Hematopoietic multipotent progenitor cell treated with erythropoietin and hydrocortisone succinate and interleukin-3 and kit ligand, for 6 days (in vitro differentiated cells): Measurements from ENCODE around the gene ADAM19.
A peak's percentile ranks its signal among the peaks of the same experiment; 100 is the strongest.

Experiments
- DNase-seq: peaks from one replicate; pipeline ENCODE4 v3.0.0-alpha.2; 2015

ADAM19 gene

GRCh38 chr5:157481666-157482065 is 93.9 kb downstream of the ADAM19 start:
- no peak for DNase-seq

GRCh38 chr5:157481265-157481664 is 94.3 kb downstream of the ADAM19 start:
- no peak for DNase-seq

DNA sequence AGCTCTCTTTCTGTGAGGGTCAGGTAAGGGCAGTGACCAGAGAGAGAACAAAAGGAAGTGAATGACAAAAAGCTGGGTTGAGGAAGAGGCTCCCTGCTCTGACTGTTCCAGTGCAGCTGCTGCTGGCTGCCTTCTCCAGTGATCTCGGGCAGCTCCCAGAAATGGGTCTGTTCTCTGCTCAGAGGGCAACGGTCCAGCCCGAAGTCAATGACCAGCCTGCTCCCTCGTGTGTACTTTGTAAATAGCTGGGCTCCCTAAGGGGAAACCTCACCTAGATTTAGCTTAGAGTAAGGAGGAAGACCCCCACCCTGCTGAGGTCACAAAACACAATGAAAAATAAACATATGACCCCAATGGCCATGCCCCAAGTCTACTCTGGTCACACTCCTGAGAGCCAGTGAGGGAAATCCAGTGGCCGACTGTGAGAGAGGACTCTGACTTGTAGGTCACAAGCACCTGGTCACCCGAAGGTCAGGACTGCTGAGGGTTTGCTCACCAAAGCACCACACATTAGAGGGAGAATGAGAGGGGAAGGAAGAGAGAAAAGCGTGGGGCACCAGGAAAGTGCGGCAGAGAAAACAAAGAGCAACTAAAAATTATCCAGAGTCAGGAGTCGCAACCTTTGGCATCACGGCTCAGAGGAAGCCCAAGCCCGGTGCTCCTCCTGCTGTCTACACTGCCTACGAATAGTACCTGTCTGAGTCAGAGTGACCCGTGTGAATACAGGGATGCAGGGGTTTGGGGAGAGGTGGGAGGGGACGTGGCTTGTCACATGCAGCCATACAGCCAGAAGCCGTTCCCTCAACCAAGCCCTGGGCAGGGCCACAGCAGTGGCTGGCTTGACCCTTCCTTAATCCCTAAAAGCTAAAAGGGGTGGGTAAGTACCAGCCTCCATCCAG is 95.7 kb downstream of the ADAM19 start:
- DNase-seq: no peak

DNA sequence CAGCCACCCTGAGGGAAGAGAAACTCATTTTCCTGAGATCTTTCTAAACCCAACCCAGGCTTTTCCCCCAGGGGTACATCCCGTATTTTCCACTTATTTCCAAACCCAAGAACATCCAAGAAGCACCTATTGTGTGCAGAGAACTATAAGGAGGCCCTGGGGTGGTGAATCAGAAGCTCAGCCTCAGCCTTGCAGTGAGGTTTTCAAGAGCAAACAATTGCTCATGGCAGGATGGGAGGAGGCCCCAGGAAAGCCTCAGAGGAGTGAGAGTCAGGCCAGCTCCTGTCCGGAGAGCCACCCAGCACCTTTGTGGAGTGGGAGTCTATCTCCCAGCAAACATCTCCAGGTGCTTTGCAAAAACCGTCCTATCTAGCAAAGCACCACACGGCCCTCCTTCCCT is 96.4 kb downstream of the ADAM19 start:
- DNase-seq: no peak

DNA sequence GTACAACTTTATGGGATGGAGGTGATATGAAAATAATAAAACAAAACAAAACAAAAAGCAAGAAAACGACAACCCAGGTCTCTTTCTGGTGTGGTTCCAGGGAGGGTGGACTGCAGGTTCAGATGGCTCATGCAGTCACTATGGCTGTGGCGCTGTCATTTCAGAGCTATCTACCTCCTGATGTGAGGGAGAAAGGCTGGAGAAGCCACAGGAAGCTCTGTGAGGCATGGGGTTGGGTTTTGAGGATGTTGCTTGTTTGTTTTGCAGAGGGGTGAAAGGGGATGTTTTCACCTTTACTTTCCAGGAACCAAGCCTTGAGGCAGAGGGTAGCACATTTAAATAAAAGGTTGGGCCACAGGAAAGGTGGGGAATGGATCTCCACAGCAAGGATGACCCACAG is 96.8 kb downstream of the ADAM19 start:
- DNase-seq: no peak

DNA sequence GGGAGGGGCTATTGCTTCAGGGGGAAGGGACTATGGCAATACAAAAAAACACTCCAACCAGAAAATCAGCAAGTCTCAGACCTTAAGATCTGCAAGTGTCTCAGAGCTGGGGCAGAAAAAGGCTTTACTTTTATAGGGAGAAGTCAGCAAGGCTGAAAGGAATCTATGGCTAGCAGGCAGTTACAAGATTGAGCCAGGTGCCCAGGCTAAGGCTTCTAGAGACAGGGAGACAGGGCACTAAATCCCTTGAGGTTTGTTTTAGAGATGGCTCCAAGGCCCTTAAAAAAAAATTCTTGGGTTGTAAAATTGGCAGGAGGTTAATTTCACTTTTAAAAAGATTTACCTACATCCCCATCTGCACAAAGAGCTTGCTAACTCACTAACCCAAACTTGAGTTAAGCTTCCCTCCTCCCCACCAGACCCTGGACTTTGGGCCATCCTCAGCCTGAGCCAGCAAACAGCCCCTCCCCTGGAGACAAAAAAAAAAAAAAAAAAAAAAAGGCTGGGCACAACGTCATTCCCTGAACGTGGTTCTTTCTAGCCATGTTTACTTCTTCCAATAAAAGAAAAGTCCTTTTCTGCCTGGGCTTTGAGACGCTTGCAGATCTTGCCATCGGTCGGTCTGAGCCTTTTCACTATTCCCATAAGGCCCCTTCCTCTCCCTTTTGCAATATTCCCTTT is 97.6 kb downstream of the ADAM19 start:
- DNase-seq: no peak

GRCh38 chr5:157476702-157477408 is 98.7 kb downstream of the ADAM19 start:
- peak; percentile 92 for DNase-seq

- no peak for DNase-seq
Observed at GRCh38 chr5:157475432-157475831, 100.1 kb downstream of the ADAM19 start.

DNA sequence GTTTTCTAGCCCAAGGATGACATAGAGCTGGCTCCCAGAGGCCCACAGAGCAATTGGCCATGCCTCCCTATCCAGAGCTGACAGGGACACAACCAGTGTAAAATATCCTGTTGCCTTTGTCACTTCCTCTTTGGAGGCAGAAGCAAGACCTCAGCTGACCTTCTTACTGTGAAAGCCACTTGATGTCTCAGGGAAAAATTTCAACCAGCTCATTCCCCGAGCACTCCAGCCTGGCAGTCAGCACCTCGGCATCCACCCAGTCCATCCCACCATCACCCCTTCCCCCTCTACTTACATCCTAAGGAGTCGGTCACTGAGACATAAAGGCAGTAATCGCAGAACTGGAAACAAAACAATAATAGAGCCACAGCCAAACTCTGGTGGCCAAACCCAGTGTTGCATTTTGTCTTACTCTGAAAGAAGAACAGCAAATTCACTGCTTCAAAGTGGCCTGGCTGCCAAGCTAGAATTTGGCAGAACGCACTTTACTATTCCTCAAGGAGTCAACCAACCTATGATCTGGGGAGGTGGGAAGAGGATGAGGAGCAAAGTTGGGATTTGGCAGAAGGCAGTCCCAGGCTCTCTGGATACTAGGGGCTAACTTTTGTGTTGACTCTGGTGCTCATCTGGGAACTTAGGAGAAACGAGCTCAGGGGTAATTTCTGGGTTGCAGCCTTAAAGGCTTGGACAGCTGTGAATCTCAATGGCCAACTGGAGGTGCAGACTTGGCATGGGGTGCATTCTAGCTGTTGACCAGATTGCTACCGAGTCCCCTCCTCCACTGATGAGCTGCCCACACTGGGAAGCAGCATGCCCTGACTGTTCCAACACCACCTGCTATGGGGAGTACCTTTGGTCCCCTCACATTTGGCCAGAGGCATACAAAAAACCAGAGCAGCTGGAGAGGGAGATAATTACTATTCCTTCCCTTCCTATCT is 101.9 kb downstream of the ADAM19 start:
- no peak for DNase-seq

- peak; percentile 73 for DNase-seq
Observed at GRCh38 chr5:157471709-157472108, 103.9 kb downstream of the ADAM19 start.

GRCh38 chr5:157470631-157471030 is 104.9 kb downstream of the ADAM19 start:
- no peak for DNase-seq

- DNase-seq: no peak
Observed at GRCh38 chr5:157469687-157470086, 105.9 kb downstream of the ADAM19 start.

GRCh38 chr5:157469073-157469472 is 106.5 kb downstream of the ADAM19 start:
- peak; percentile 20 for DNase-seq

DNA sequence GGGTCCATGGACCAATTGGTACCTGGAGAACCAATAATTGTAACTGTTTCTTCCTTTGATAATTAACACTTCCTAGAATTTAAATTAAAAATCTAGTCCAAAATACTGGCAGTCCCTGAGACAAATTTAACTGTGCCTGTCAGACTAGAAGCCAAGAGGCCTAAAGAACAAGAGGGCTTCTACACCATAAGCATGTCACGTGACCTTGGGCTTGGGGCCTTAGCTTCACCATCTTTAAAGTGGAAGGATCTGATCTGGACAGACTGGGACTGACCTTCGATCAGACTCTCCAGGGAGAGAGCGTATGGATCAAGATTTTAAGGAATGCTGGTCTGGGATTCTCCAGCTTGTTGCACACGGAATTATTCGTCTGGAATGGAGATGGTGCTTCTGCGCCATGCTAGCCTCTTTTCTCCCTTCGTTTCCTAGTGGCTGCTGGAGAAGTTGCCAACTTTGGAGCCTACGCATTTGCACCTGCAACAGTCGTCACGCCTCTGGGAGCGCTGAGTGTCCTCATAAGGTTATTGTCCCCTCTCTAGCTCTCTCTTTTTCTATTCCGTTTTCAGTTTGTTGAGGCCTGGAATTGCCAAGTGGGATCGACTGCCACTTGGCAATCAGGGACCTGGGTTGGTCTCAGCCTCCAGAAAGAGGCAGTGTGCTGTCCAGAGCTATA is 107.1 kb downstream of the ADAM19 start:
- DNase-seq: no peak

DNA sequence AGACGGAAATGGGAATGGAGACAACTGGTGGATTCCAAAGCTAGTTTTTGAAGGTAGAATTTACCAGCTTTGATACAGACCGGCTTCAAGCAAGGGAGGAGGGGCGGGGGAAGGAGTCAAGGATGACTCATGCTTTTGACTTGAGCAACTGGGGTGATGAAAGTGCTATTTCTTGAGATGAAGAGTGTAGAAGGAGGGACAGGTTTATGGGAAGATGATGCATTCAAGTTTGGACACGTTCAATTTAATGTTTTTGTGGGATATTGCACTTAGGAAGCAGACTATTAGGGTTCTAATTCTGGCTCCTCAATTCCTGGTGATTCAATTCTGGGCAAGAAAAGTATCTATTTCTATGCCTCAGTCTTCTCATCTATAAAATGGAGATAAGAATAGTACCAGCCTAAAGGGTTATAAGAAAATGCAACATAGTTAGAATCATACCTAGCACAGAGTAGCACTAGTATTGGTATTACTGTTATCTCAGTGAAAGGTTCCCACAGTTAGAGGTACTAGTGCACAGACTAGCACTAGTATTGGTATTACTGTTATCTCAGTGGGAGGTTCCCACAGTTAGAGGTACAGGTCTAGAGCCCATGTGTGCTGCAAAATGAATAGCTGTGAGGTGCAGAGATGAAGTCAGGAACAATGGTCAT is 110.9 kb downstream of the ADAM19 start:
- peak; percentile 74 for DNase-seq

DNA sequence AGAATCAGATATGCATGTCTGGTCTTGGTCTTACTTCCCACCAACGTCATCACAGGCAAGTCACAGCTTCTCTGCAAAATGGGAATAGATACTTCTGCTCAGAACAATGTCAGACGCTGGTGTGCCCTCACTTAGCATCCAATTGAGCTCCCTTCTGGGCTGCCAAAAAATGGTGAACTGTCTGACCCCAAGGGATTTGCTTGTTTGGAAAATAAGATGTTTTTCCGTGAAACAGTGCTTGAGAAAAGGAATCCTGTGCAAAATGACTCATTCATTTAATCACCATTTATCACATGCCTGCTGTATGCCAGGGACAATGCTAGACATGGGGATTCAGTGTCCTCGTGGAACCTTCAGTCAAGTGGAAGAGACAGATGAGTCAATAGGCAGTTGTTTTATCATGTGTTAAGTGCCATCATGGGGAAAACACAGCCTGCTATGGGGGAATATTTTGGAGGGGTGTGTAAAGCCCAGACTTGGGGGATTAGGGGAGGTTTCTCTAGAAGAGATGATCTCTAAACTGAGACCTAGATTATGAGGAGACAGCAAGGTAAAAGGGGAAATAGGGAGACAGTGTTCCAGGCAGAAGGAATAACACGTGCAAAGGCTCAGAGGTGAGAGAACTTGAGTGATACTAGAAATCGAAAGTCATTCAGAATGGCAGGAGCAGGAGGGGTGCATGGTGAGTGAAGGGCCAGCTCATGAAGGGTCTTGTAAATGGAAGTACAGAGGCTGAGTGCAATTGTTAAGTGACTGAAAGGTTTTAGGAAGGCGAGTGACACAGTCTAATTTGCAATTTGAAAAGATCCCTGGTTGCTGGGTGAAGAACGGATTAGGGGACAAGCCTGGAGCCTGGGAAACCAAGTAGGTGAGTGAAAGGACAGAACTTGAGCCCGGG is 111.7 kb downstream of the ADAM19 start:
- no peak for DNase-seq

DNA sequence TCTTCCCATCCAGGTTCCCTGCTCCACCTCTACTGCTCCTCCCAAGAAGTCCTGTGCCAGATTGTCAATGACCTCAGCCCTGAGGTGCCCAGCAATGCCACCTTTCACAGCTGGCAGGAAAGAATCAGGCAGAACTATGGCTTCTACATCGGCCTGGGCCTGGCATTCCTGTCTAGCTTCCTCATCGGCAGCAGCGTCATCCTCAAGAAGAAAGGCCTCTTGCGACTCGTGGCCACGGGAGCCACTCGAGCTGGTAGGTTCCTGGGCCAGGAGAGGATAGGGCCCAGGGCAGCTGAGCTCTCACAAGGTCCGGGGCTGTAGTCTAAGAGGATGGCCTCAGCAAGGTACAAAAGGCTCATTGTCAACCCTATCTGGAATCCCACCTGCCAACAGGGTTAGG is 112.5 kb downstream of the ADAM19 start:
- DNase-seq: no peak

DNA sequence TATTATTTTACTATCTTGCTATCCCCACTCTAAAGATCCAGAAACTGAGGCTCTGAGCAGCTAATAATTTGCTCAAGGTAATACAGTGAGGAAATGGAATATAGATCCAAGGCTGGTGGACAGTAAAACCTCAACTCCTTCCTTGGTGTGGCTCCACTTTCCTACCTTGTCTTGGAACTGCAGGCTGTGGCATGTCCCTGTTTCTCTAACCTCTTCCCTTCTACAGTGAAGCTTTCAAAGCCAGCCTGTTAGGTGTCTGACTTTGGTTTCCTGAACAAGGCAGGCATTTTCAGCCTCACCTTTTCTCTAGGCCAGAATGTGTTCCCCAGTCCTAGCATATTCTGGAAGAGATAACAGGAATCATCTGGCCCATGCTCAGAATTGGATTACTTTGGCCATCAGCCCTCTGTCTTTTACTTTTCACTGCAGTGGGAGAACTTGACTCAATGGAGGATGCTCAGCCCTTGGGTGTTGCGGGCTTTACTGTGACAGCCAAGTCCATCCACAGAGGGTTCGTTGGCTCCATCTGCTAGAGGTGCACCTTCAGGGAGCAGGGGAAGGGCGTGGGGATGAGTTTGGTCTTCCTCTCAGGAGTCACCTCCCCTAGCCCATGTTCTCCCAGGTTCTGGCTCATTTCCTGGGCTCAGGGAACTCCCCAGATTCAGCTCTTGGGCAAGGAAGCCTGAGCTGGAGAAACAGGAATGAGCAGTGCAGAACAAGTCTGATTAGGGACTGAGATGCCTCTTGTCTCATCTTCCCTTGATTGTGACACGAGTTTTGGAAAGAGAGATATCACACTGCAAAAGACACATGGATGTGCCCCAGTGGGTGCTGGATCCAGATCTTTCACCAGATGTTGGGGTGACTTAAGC is 114.4 kb downstream of the ADAM19 start:
- no peak for DNase-seq
